T1000 (cell line): Measurements from ENCODE around the gene ZNF414.

Source experiments
- DNase-seq: peaks from one replicate; lab custom pipeline; 2025; ENCODE audit warnings: mixed read lengths; lab: John Stamatoyannopoulos, UW

ZNF414 gene

DNA sequence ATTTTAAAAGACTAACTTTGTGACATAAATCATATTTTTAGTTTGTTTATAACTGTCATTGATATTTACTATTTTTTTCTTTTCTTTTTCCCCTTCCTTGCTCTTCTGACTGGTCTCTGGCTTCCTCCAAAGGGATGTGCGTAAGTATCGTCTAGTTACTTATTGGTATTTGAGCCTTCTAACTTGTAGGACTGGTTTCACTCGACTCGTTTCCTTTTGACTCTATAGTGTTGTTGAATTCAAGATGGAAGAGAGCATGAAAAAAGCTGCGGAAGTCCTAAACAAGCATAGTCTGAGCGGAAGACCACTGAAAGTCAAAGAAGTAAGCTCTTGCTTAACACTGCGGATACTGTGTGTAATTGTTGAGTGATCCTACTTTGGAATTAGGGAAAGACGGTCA lies 50.6 kb downstream of the ZNF414 start:
- DNase-seq: no peak

DNA sequence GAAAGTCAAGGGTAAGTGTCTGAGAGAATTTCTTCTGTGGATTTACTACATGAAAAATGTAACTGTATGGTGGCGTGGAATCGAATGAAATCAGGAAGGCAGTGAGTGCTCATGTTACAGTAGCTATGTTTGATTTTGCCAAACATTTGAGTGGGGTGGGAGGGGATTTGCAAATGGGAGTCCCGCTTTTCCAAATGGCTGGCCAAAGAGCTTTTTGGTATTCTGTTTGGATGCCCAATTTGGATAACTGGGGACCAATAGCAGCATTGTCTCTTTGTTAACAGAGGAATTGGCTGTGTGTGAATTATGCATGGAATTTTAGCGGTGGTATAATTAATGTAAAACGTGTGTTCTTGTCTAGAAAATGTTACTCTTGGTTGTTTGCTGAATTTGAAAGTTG lies 51.4 kb downstream of the ZNF414 start:
- DNase-seq: no peak

DNA sequence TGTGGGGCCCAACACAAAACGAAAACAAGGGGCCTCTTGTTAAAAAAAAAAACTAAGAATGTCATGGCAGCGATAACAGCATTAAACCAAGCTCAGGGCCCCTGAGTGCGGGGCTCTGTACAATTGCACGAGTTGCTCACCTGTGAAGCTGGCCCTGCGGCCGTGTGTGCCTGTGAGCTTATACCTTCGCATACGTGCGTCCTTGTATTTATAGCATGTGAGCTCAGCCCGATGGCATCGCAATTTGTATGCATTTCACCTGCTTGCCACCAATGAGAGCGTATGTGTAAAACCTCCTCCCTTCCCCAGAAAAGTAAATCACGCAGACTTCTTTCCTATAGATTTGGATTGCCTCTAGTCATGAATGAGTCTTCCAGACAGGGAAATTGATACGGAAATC lies 52.1 kb downstream of the ZNF414 start:
- DNase-seq: no peak

DNA sequence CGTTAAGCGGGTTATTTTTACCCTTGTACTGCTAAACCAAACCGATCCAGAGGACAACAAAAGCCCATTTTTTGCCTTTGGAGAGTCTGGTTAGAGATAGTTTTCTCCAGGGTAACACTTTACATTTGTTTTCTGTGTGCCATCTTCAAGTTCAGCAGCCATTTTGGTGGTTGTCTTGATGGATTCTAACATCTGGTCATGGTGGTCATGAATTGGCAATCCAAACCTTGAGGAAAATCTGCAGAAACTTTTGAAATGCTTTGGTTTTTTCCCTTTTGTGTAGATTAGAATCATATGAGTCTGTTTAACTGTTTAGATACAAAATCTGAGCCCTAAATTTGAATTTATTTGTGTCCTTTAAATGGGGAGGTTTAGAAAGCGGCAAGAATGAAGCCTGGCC lies 52.6 kb downstream of the ZNF414 start:
- no peak for DNase-seq

DNA sequence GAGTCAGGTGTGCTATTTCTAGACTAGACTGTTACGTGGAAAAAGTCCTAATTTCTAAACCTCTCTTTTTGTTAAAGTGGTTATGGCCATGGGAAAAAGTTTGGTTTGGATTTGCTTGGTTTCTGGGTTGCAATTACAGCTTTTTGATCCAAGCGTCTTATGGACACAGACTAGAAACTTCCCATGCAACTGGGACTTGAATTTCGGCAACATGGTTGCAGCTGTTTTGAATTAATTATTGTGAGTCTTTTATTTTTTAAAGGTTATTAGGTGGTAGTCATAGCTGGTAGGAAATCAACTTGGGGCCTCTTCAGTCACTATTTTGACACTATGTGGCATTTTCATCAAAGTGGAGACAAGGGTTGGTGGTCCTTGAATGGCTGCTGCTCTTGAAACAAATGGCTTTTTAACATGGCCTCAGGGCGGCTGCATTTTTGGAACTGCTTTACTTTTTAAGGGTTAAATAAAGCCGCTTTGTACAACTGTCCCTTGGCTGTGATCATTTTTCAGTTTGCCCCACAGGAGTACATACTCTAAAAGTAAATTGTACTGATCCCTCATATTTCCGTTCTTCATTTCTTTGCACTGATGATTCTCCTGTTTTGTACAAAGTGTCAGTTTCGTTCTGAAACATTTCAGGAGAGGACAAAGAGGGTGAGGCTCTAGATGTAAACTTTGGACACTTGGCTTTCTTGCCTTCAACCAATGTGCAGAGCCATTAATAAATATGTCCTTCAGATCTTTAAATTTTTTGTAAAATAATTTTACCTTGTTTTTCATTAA lies 53.3 kb downstream of the ZNF414 start:
- no peak for DNase-seq
